Measurements from ENCODE around the gene ANKRD55. TPM values are rescaled to one million over a fixed set of nuclear protein-coding genes. Genes with fewer than 3 reads are reported as not detected.

ANKRD55 gene
- total and polyA plus RNA-seq, 4 donors: 0.37 to 1.9 (median 1.4) TPM

- TF ChIP-seq ZBTB33 (IDR thresholded peaks at IDR 0.05): no peak
- no peak for TF ChIP-seq RXRA (IDR thresholded peaks at IDR 0.05)
- TF ChIP-seq NR2F2 (IDR thresholded peaks at IDR 0.05): no peak
Measured at GRCh38 chr5:56212130-56212879, 20.8 kb downstream of the ANKRD55 start (continued).

DNA sequence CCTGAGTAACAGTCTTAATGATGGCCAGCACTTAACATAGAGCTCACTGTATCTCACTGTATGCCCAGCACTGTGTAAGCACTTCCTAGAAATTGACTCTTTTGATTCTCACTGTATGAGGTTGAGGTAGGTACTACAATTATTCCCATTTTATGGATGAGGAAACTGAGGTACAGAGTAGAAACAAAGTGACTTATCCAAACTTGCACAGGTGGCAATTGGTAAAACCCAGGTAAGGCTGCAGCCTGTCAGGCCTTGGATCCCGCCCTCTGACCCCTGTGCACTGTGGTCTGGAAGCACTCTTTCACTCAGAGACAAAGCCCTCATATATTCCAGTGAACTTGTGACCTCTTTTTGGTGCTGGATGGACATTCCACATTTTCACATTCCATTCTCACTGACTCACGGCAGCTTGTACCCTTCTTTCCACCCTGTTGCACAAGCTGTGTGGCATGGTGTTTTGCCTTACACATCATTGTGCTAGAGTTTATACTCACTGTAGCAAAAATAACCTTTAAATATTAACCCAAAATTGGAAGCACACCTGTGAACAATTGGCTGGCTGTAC, 21.7 kb downstream of the ANKRD55 start:
- no peaks in the 10 kb centered on the region for H3K36me3 ChIP-seq (ENCODE audit: control insufficient read depth in 4 of 4, insufficient read depth in 3 of 4, low read depth in 1 of 4, low read length in 3 of 4)
- no peak overlapping the region for H3K9ac ChIP-seq (ENCODE audit: low read depth in 1 of 2, low read length in 2 of 2)
- H3K4me3 ChIP-seq (ENCODE audit: low read depth in 1 of 3, low read length in 3 of 3): no peak overlapping the region
- H3K27me3 ChIP-seq (ENCODE audit: control insufficient read depth in 4 of 4, insufficient read depth in 4 of 4, low read length in 3 of 4): no peaks in the 10 kb centered on the region
- no peak for DNase-seq (ENCODE audit: low spot score)
- H3K27ac ChIP-seq (ENCODE audit: low read depth in 1 of 2, low read length in 2 of 2): no peak overlapping the region
- WGBS: 61% methylated on average over 2 of the region's 2 CpGs
- H3K4me1 ChIP-seq (ENCODE audit: control insufficient read depth in 4 of 4, insufficient read depth in 4 of 4, low read length in 3 of 4): peaks cover 0 to 3% (median 0%) of the 10 kb centered on the region in 4 donors
- TF ChIP-seq FOXA1 (IDR thresholded peaks at IDR 0.05): no peak
- TF ChIP-seq, protein P1, sequence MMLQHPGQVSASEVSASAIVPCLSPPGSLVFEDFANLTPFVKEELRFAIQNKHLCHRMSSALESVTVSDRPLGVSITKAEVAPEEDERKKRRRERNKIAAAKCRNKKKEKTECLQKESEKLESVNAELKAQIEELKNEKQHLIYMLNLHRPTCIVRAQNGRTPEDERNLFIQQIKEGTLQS (IDR thresholded peaks at IDR 0.05): peak; percentile 95
- peak; percentile 93 for TF ChIP-seq NR2F2 (IDR thresholded peaks at IDR 0.05)
- peak; percentile 53 to 66 for TF ChIP-seq RAD21 (IDR thresholded peaks at IDR 0.05)
- TF ChIP-seq HNF4G (IDR thresholded peaks at IDR 0.05): peak; percentile 29
- TF ChIP-seq, protein P2, sequence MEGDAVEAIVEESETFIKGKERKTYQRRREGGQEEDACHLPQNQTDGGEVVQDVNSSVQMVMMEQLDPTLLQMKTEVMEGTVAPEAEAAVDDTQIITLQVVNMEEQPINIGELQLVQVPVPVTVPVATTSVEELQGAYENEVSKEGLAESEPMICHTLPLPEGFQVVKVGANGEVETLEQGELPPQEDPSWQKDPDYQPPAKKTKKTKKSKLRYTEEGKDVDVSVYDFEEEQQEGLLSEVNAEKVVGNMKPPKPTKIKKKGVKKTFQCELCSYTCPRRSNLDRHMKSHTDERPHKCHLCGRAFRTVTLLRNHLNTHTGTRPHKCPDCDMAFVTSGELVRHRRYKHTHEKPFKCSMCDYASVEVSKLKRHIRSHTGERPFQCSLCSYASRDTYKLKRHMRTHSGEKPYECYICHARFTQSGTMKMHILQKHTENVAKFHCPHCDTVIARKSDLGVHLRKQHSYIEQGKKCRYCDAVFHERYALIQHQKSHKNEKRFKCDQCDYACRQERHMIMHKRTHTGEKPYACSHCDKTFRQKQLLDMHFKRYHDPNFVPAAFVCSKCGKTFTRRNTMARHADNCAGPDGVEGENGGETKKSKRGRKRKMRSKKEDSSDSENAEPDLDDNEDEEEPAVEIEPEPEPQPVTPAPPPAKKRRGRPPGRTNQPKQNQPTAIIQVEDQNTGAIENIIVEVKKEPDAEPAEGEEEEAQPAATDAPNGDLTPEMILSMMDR (IDR thresholded peaks at IDR 0.05; ENCODE audit: low read depth, low read length, missing input control): no peak
- TF ChIP-seq REST (IDR thresholded peaks at IDR 0.05): peak; percentile 62
- TF ChIP-seq HNF4A (conservative IDR thresholded peaks at IDR 0.05): peak; percentile 80 to 93
- peak in 1 of 2 donors; percentile 78 for TF ChIP-seq EGR1 (IDR thresholded peaks at IDR 0.05; ENCODE audit: low read depth in 2 of 2)
- TF ChIP-seq FOXA2 (IDR thresholded peaks at IDR 0.05): peak; percentile 58
- peak; percentile 86 for TF ChIP-seq ZBTB33 (IDR thresholded peaks at IDR 0.05)
- peak; percentile 98 to 99 for TF ChIP-seq JUND (IDR thresholded peaks at IDR 0.05)
- peak; percentile 80 for TF ChIP-seq MAX (IDR thresholded peaks at IDR 0.05)
- peak; percentile 96 to 98 for TF ChIP-seq RXRA (IDR thresholded peaks at IDR 0.05)
- no peak for TF ChIP-seq TAF1 (conservative IDR thresholded peaks at IDR 0.05)
- peak; percentile 93 for TF ChIP-seq SP1 (IDR thresholded peaks at IDR 0.05)
- peak; percentile 78 for TF ChIP-seq YY1 (IDR thresholded peaks at IDR 0.05)
- peak in 1 of 2 donors; percentile 38 for TF ChIP-seq GABPA (IDR thresholded peaks at IDR 0.05 in 1 of 2, conservative IDR thresholded peaks at IDR 0.05 in 1 of 2)
- peaks cover 0 to under 1% (median under 1%) of the 10 kb centered on the region in 4 donors for H3K9me3 ChIP-seq (ENCODE audit: control insufficient read depth in 4 of 4, low read length in 3 of 4)
